Activated CD4-positive, CD25-positive, alpha-beta regulatory T cell treated with anti-CD3 and anti-CD28 coated beads, Interleukin-2, amount 50 U/mL, for 72 hours (primary cell): Measurements from ENCODE around the gene PLD4.
"Not testable (repeated sequence)": the region's sequence is repeated elsewhere in the genome, so short reads cannot be mapped to it uniquely, and the experiment has no call there.

Experiments
- DNase-seq: peaks from one replicate; pipeline ENCODE4 v3.0.0; 2021

Gene PLD4

GRCh38 chr14:104886690-104887622, 37.7 kb upstream of the PLD4 start:
- DNase-seq, result peak; percentile 30

- DNase-seq, result peak; percentile 26
Measured at GRCh38 chr14:104887623-104888488, 36.8 kb upstream of the PLD4 start.

GRCh38 chr14:104888489-104889374, 35.9 kb upstream of the PLD4 start:
- peak; percentile 29 for DNase-seq

GRCh38 chr14:104889375-104889757, 35.3 kb upstream of the PLD4 start:
- DNase-seq, result peak; percentile 28

GRCh38 chr14:104890292-104890691, 34.4 kb upstream of the PLD4 start:
- DNase-seq, result not testable (repeated sequence)

GRCh38 chr14:104891121-104891551, 33.5 kb upstream of the PLD4 start:
- DNase-seq, result no peak

- no peak for DNase-seq
Measured at GRCh38 chr14:104891664-104892530, 32.8 kb upstream of the PLD4 start.

GRCh38 chr14:104892531-104893434, 31.9 kb upstream of the PLD4 start:
- DNase-seq, result no peak

GRCh38 chr14:104893435-104894207, 31.1 kb upstream of the PLD4 start:
- DNase-seq, result no peak

- DNase-seq, result no peak
Measured at GRCh38 chr14:104894331-104895206, 30.1 kb upstream of the PLD4 start.

GRCh38 chr14:104895207-104895785, 29.4 kb upstream of the PLD4 start:
- DNase-seq, result peak; percentile 29

GRCh38 chr14:104895786-104896661, 28.7 kb upstream of the PLD4 start:
- no peak for DNase-seq

GRCh38 chr14:104897330-104898194, 27.1 kb upstream of the PLD4 start:
- DNase-seq, result no peak

GRCh38 chr14:104898195-104898558, 26.5 kb upstream of the PLD4 start:
- no peak for DNase-seq

GRCh38 chr14:104898870-104899510, 25.7 kb upstream of the PLD4 start:
- DNase-seq, result no peak

GRCh38 chr14:104899781-104900180, 24.9 kb upstream of the PLD4 start:
- no peak for DNase-seq
